Gastrocnemius medialis (tissue), 4 donors: ENCODE measurements around the gene RRP9. TPM values are rescaled to one million over a fixed set of nuclear protein-coding genes. Genes with fewer than 3 reads are reported as not detected.

ENCODE experiments used
- ATAC-seq, 2 donors: fragments of 150-250 bp; one replicate each; pipeline ENCODE4 v1.9.1; 2016
- DNase-seq, 2 donors: peaks; one replicate each; pipeline ENCODE4 v3.0.0-alpha.2; 2019
- H3K27ac ChIP-seq, 4 donors: fragments of 200-600 bp; sonication (generic); 1 replicate in 1 of 4; 2 replicates in 3 of 4; pipeline ENCODE4 v1.5.1; 2016 to 2018; ENCODE audit warnings: mild to moderate bottlenecking in 2 of 4, moderate library complexity in 1 of 4
- H3K27me3 ChIP-seq, 3 donors: fragments of 200-600 bp; sonication (generic) in 2 of 3; 1 replicate in 1 of 3; 2 replicates in 2 of 3; pipeline versions ENCODE4 v1.5.1 to v1.6.0; 2016 to 2019; ENCODE audit warnings: mild to moderate bottlenecking in 1 of 3, moderate library complexity in 1 of 3
- H3K36me3 ChIP-seq, 2 donors: fragments of 200-600 bp; sonication (generic) in 1 of 2; one replicate each; pipeline ENCODE4 v1.5.1; 2017 to 2018
- H3K4me1 ChIP-seq, 2 donors: fragments of 200-600 bp; sonication (generic) in 1 of 2; one replicate each; pipeline ENCODE4 v1.5.1; 2016 to 2017; ENCODE audit warnings: mild to moderate bottlenecking in 2 of 2
- H3K4me3 ChIP-seq, 4 donors: fragments of 200-600 bp; sonication (generic) in 3 of 4; 1 replicate in 1 of 4; 2 replicates in 3 of 4; pipeline ENCODE4 v1.5.1; 2016 to 2019; ENCODE audit warnings: mild to moderate bottlenecking in 2 of 4
- H3K9me3 ChIP-seq, 3 donors: fragments of 200-600 bp; sonication (generic) in 2 of 3; 1 replicate in 1 of 3; 2 replicates in 2 of 3; pipeline ENCODE4 v1.5.1; 2016 to 2019
- POLR2A ChIP-seq, 2 donors: fragments of 450-650 bp; IDR thresholded peaks; one replicate each; pipeline ENCODE4 v1.6.1; 2017; ENCODE audit warnings: antibody characterized with exemption in 2 of 2, mild to moderate bottlenecking in 2 of 2, moderate library complexity in 2 of 2
- in situ Hi-C, 4 donors: fragments of 200-750 bp; cut with MboI; loops; one replicate each; pipeline versions ENCODE4 v1.15.0 to v1.8.0; 2017; ENCODE audit warnings: low sequenced_read_pairs in 4 of 4
- intact Hi-C: fragments of 100-400 bp; cut with DNase I; formaldehyde crosslinking; loops from one replicate; pipeline ENCODE4 v1.15.1; 2023; ENCODE audit warnings: low total_unique reads
- total RNA-seq, 4 donors: library from RNA; depleted of rRNA; stranded (reverse); fragments of >200 nt; gene quantifications; one replicate each; pipeline versions ENCODE4 v1.1.0 to v1.2.3, GENCODE V29; 2016
- TF ChIP-seq, protein P1 (sequence below), 5 experiments: fragments of 450-650 bp in 3 of 5; fragments of 200-600 bp in 2 of 5; sonication (generic) in 2 of 5; IDR thresholded peaks in 4 of 5; conservative IDR thresholded peaks in 1 of 5; 1 replicate in 4 of 5; 2 replicates in 1 of 5; pipeline ENCODE4 v1.5.1; 2016 to 2019; ENCODE audit warnings: antibody characterized with exemption in 5 of 5, mild to moderate bottlenecking in 3 of 5, moderate library complexity in 3 of 5

RRP9 gene
- total RNA-seq, 4 donors from 2014 or later, result 19.2 to 25.9 (median 24.9) TPM

DNA sequence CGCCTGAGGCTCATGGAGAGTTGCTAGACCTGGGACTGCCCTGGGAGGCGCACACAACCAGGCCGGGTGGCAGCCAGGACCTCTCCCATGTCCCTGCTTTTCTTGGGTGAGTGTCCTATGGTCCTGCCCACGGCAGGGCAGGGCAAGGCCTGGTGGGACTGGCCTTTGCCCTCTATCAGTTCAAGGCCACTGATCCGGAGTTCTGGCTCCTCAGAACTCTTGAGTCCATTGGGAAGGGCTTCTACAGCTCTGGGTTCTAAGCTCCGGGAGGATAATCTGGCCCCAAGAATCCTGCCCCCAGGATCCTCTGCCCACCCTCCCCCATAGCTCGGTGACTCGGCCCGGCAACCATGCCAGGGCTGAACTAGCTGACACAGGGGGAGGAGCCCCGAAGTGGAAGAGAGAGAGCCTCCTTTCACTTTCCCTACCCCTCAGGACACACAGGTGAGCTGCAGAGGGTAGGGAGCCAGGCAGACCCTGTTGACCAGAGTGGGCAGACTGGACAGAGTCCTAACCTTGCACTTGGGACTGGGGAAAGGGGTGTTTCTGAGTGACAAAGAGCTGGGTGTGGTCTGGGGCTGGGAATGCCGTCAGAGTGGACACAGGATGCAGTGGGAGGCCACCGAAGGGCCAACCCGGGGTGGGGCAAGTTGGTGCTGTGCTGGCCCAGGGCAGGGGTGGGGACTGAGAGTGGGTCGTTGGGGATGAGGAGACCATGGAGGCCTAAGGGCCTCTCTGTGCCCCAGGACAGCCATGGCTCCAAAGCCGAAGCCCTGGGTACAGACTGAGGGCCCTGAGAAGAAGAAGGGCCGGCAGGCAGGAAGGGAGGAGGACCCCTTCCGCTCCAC lies 1.1 kb upstream of the RRP9 start:
- peaks cover 0 to 26% of the 10 kb centered on the region in 2 donors for H3K36me3 ChIP-seq
- peak in 1 of 2 donors; percentile 72 for DNase-seq
- TF ChIP-seq POLR2A (IDR thresholded peaks at IDR 0.05), result peak in 1 of 2 donors; percentile 29
- TF ChIP-seq, protein P1, sequence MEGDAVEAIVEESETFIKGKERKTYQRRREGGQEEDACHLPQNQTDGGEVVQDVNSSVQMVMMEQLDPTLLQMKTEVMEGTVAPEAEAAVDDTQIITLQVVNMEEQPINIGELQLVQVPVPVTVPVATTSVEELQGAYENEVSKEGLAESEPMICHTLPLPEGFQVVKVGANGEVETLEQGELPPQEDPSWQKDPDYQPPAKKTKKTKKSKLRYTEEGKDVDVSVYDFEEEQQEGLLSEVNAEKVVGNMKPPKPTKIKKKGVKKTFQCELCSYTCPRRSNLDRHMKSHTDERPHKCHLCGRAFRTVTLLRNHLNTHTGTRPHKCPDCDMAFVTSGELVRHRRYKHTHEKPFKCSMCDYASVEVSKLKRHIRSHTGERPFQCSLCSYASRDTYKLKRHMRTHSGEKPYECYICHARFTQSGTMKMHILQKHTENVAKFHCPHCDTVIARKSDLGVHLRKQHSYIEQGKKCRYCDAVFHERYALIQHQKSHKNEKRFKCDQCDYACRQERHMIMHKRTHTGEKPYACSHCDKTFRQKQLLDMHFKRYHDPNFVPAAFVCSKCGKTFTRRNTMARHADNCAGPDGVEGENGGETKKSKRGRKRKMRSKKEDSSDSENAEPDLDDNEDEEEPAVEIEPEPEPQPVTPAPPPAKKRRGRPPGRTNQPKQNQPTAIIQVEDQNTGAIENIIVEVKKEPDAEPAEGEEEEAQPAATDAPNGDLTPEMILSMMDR (IDR thresholded peaks at IDR 0.05 in 4 of 5, conservative IDR thresholded peaks at IDR 0.05 in 1 of 5), result no peak
- no peaks in the 10 kb centered on the region for H3K9me3 ChIP-seq
- H3K4me1 ChIP-seq, result peaks cover 23 to 29% of the 10 kb centered on the region in 2 donors
- H3K4me3 ChIP-seq, result peak overlapping the region; percentile 52 to 88 (median 66)
- no peaks in the 10 kb centered on the region for H3K27me3 ChIP-seq
- intact Hi-C loops (loop anchor here (1.0 kb wide), 4 partner anchors 13 to 211 kb away; partner anchors contain the start of genes ABHD14B, DUSP7 and POC1A), in situ Hi-C loops (loop anchor here in 2 of 4 donors (10.0 kb wide), 1 partner anchor 52 kb away; the partner anchor contains the start of gene RPL29 (in 2 of the 2))
- ATAC-seq, result peak; percentile 42 to 58
- peak overlapping the region; percentile 92 to 100 (median 95) for H3K27ac ChIP-seq

DNA sequence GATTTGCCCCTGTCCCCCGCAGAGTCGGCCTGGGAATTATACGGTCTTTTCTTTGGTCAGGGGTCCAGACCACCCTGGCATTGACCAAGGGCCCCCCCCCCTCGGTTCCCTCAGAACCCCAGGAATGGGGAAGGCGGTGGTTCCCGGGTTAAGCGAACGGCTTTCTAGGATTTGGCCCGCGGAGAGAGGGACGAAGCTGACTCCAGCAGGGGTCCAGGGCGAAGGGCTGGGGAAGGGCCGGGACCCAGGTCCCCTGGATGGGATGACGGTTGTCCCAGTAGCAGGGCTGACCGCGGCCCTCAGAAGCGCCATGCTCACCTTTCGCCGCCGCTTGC lies 274 bp downstream of the RRP9 start:
- peak overlapping the region; percentile 88 to 96 (median 91) for H3K27ac ChIP-seq

DNA sequence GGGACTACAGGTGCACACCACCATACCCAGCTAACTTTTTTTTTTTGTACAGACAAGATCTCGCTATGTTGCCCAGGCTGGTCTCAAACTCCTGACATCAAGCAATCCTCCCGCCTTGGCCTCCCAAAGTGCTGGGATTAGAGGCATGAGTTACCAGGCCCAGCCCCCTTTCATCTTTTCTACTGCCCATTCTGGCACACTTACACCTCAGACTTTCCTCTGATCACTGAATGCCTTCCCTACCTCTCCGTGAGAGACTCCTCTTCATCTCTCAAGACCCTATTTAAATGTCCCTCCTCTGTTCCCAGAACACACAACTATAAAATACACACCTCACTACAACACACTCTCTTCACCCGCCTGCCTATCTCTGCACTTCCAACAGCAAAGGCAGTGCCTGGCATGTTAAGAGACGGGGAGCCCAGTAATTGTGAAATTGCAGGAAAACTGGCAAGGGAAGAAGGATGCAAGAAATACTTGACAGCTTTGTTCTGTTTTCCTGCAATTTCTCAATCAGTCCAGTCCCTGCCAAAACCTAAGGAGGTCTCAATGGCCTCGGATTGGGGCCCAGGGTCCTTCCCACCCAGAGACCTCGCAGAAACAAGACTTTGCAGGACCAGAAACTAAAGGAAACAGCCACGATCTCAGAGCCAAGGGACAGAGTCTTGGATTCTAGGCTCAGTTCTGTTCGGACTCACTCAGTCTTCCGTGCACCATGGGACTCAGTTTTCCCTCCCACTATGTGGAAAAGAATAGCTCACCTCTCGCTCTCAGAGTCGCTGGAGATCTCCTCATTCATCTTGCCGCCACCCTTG lies 849 bp downstream of the RRP9 start:
- DNase-seq (no peak), ATAC-seq (no peak)
- TF ChIP-seq, protein P1 (IDR thresholded peaks at IDR 0.05 in 4 of 5, conservative IDR thresholded peaks at IDR 0.05 in 1 of 5), result no peak
- no peak for TF ChIP-seq POLR2A (IDR thresholded peaks at IDR 0.05)
- intact Hi-C loops, result no loop called here
- Histone ChIP-seq H3K27ac (peak overlapping the region; percentile 88 to 96 (median 91)), H3K4me1 (peaks cover 23 to 29% of the 10 kb centered on the region in 2 donors), H3K4me3 (peak overlapping the region; percentile 83 to 94 (median 90)), H3K27me3 (no peaks in the 10 kb centered on the region), H3K9me3 (no peaks in the 10 kb centered on the region), H3K36me3 (peaks cover 0 to 41% of the 10 kb centered on the region in 2 donors)
- in situ Hi-C loops, result loop anchor here in 2 of 4 donors (10.0 kb wide), 1 partner anchor 54 kb away; the partner anchor contains the start of gene RPL29 (in 2 of the 2)

More for the DNA sequence above, 274 bp downstream of the RRP9 start:
- H3K4me1 ChIP-seq, result peaks cover 23 to 29% of the 10 kb centered on the region in 2 donors
- DNase-seq, result no peak
- in situ Hi-C loops (loop anchor here in 2 of 4 donors (10.0 kb wide), 1 partner anchor 53 kb away; the partner anchor contains the start of gene RPL29 (in 2 of the 2)), intact Hi-C loops (no loop called here)
- no peak for TF ChIP-seq POLR2A (IDR thresholded peaks at IDR 0.05)
- peak overlapping the region; percentile 83 to 94 (median 90) for H3K4me3 ChIP-seq
- ATAC-seq, result peak in 1 of 2 donors; percentile 2
- no peaks in the 10 kb centered on the region for H3K27me3 ChIP-seq
- H3K9me3 ChIP-seq, result no peaks in the 10 kb centered on the region
- peaks cover 0 to 35% of the 10 kb centered on the region in 2 donors for H3K36me3 ChIP-seq

DNA sequence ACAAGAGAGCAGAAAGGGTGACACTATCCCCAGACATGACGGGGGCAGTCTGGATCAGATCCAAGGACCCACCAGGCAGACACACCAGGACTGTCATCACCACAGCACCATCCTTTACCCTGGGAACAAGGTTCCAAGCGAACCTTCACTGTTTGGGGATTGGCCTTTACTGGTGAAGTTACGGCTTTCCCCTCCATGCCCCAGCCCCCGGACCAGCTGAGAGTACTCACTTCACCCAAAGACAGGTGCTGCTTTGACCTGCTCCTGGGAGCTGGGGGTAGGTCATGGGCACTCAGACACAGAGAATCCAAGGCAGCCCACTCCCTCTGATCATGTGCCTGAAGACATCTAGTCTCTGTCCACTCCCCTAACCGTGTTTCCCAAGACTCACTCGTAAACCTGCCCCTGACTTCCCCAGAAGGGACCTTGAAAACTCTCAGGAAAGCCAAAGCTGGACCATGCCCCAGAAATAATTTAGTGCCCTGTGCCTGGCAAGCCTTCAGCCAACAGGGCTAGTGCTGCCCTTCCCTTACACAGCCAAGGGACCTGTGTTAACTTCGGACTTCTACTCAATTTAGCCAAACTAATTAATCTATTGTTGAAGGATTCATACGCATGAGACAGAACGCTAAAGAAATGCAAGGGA lies 2.8 kb downstream of the RRP9 start:
- in situ Hi-C loops, result no loop called here
- intact Hi-C loops, result no loop called here
- no peaks in the 10 kb centered on the region for H3K27me3 ChIP-seq
- ATAC-seq, result no peak
- no peak overlapping the region for H3K27ac ChIP-seq
- H3K4me1 ChIP-seq, result peaks cover 23 to 29% of the 10 kb centered on the region in 2 donors
- TF ChIP-seq POLR2A (IDR thresholded peaks at IDR 0.05), result no peak
- TF ChIP-seq, protein P1 (IDR thresholded peaks at IDR 0.05 in 4 of 5, conservative IDR thresholded peaks at IDR 0.05 in 1 of 5), result no peak
- DNase-seq, result no peak
- H3K9me3 ChIP-seq, result no peaks in the 10 kb centered on the region
- H3K4me3 ChIP-seq, result no peak overlapping the region
- H3K36me3 ChIP-seq, result peaks cover 0 to 56% of the 10 kb centered on the region in 2 donors
